ENCODE results near the gene CLDN19.
"Not testable (repeated sequence)": the region's sequence is repeated elsewhere in the genome, so short reads cannot be mapped to it uniquely, and the experiment has no call there.

CLDN19 gene

GRCh38 chr1:42740851-42741580 is 980 bp upstream of the CLDN19 start:
- DNase-seq (ENCODE audit: low spot score) (no peak), FAIRE-seq (no peak)

- FAIRE-seq (no peak), DNase-seq (ENCODE audit: low spot score) (no peak)
Measured at GRCh38 chr1:42738678-42739226, 1.3 kb downstream of the CLDN19 start.

- FAIRE-seq (no peak), DNase-seq (ENCODE audit: low spot score) (no peak)
Measured at GRCh38 chr1:42737986-42738677, 1.9 kb downstream of the CLDN19 start.

GRCh38 chr1:42737257-42737656 is 2.8 kb downstream of the CLDN19 start:
- DNase-seq (ENCODE audit: low spot score), result no peak
- FAIRE-seq, result no peak

- FAIRE-seq, result no peak
Measured at GRCh38 chr1:42736571-42737200, 3.4 kb downstream of the CLDN19 start.

GRCh38 chr1:42736152-42736551 is 3.9 kb downstream of the CLDN19 start:
- DNase-seq (ENCODE audit: low spot score) (no peak), FAIRE-seq (no peak)

More at GRCh38 chr1:42736571-42737200, 3.4 kb downstream of the CLDN19 start:
- no peak for DNase-seq (ENCODE audit: low spot score)

- DNase-seq (ENCODE audit: low spot score), result no peak
- no peak for FAIRE-seq
Measured at GRCh38 chr1:42735477-42736105, 4.4 kb downstream of the CLDN19 start.

- FAIRE-seq (no peak), DNase-seq (ENCODE audit: low spot score) (no peak)
Measured at GRCh38 chr1:42735056-42735455, 5.0 kb downstream of the CLDN19 start.

- DNase-seq (ENCODE audit: low spot score) (no peak), FAIRE-seq (no peak)
Measured at GRCh38 chr1:42734201-42735035, 5.6 kb downstream of the CLDN19 start.

- no peak for FAIRE-seq
- no peak for DNase-seq (ENCODE audit: low spot score)
Measured at GRCh38 chr1:42733415-42734200, 6.4 kb downstream of the CLDN19 start.

GRCh38 chr1:42732126-42732680 is 7.8 kb downstream of the CLDN19 start:
- DNase-seq (ENCODE audit: low spot score) (no peak), FAIRE-seq (no peak)

GRCh38 chr1:42731585-42731984 is 8.5 kb downstream of the CLDN19 start:
- FAIRE-seq (no peak), DNase-seq (ENCODE audit: low spot score) (no peak)

GRCh38 chr1:42730988-42731387 is 9.0 kb downstream of the CLDN19 start:
- peak; percentile 45 for DNase-seq (ENCODE audit: low spot score)
- no peak for FAIRE-seq

GRCh38 chr1:42730002-42730401 is 10.0 kb downstream of the CLDN19 start:
- FAIRE-seq (no peak), DNase-seq (ENCODE audit: low spot score) (no peak)

GRCh38 chr1:42725820-42726219 is 14.2 kb downstream of the CLDN19 start:
- not testable (repeated sequence) for DNase-seq (ENCODE audit: low spot score); FAIRE-seq

GRCh38 chr1:42723511-42723910 is 16.5 kb downstream of the CLDN19 start:
- peak; percentile 35 for DNase-seq (ENCODE audit: low spot score)
- no peak for FAIRE-seq

- FAIRE-seq; DNase-seq (ENCODE audit: low spot score): not testable (repeated sequence)
Measured at GRCh38 chr1:42722403-42722802, 17.6 kb downstream of the CLDN19 start.

GRCh38 chr1:42721926-42722325 is 18.1 kb downstream of the CLDN19 start:
- no peak for DNase-seq (ENCODE audit: low spot score)
- no peak for FAIRE-seq

GRCh38 chr1:42720868-42721267 is 19.2 kb downstream of the CLDN19 start:
- no peak for FAIRE-seq
- DNase-seq (ENCODE audit: low spot score), result no peak

- DNase-seq (ENCODE audit: low spot score); FAIRE-seq: not testable (repeated sequence)
Measured at GRCh38 chr1:42714441-42714840, 25.6 kb downstream of the CLDN19 start.

All from RCC 7860 (cell line).